Non-pigmented ciliary epithelial cell (primary cell): ENCODE data around the gene CRYBG1.
"Not testable (repeated sequence)": the region's sequence is repeated elsewhere in the genome, so short reads cannot be mapped to it uniquely, and the experiment has no call there.

Experiments used
- DNase-seq: peaks from one replicate; pipeline ENCODE4 v3.0.0-alpha.2; 2010; ENCODE audit warnings: low read depth

The CRYBG1 gene

GRCh38 chr6:106377061-106377540 is 16.6 kb downstream of the CRYBG1 start:
- no peak for DNase-seq

- no peak for DNase-seq
Measured at GRCh38 chr6:106379951-106380350, 19.4 kb downstream of the CRYBG1 start.

GRCh38 chr6:106380407-106380806 is 19.9 kb downstream of the CRYBG1 start:
- DNase-seq: no peak

- no peak for DNase-seq
Measured at GRCh38 chr6:106381223-106381622, 20.7 kb downstream of the CRYBG1 start.

- no peak for DNase-seq
Measured at GRCh38 chr6:106381881-106382280, 21.4 kb downstream of the CRYBG1 start.

GRCh38 chr6:106383573-106383972 is 23.1 kb downstream of the CRYBG1 start:
- DNase-seq: no peak

GRCh38 chr6:106385530-106385929 is 25.0 kb downstream of the CRYBG1 start:
- DNase-seq: no peak

DNA sequence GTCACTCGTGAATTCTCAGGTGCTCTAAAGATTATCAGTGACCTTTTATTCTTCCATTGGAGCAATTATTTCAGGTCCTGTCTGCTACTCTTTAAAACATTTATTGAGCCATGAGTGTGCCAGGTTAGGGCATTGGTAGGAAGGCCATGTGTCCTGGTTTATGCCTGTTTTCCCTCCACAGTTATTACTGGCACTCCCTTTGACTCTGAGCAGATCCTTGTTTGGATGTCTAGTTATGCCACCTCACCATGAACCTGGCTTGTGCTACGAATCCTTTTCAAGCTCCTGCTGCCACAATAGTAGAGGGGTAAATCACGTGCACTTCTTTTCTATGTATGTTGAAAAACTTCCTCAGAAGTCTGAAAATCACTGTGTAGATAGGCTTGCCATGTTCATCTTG is 27.4 kb downstream of the CRYBG1 start:
- DNase-seq: no peak

- no peak for DNase-seq
Measured at GRCh38 chr6:106390088-106390487, 29.6 kb downstream of the CRYBG1 start.

DNA sequence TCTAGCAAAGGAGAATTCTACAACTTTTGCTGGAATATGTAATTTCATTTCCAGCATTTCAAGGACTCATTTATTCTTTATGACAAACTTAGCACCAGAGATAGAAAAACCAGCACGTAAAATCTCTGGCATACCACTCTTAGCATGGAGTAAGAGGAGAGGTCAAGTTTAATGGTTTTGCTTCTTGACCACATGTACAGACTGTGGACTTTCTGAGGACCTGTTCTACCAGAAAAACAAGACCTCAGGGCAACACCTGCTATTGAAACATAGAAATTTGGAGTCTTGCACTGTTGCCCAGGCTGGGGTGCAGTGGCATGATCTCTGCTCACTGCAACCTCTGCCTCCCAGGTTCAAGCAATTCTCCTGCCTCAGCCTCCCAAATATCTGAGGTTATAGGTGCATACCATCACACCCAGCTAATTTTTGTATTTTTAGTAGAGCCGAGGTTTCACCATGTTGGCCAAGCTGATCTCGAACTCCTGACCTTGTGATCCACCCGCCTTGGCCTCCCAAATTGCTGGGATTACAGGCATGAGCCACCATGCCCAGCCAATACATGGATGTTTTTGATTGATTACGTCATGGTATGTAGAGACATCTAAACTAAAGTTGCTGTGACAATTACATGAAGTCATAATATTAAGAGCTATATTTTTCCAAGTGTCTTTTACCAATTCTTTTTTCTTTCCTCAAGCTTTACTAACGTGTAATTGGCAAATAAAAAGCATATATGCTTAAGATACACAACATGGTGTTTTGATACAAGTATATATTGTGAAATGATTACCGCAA is 36.1 kb downstream of the CRYBG1 start:
- no peak for DNase-seq

GRCh38 chr6:106397431-106397830 is 36.9 kb downstream of the CRYBG1 start:
- DNase-seq: no peak

DNA sequence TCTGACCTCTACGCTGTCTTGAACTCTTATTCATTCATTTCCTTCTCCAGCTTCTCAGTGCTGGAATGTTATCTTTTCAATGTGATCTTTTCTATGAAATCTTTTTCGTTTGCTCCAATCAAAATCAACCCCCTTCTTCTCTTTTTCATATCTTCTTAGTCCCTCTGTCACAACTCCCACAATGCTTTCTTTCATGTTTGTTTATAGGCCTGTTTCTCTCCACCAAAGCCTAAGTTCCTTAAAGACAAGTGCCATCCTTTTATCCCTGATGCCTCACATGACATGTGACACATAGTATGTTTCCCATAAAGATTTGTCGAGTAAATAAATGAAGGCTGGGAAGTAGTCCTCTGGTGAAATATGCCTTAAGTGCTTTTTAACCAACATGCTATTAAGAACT is 38.1 kb downstream of the CRYBG1 start:
- DNase-seq: no peak

DNA sequence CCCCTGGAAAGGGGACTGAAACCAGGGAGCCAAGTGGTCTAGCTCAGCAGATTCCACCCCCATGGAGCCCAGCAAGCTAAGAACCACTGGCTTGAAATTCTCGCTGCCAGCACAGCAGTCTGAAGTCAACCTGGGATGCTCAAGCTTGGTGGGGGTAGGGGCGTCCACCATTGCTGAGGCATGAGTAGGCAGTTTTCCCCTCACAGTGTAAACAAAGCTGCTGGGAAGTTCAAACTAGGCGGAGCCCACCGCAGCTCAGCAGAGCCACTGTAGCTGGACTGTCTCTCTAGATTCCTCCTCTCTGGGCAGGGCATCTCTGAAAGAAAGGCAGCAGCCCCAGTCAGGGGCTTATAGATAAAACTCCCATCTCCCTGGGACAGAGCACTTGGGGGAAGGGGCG is 44.5 kb downstream of the CRYBG1 start:
- DNase-seq: not testable (repeated sequence)

- DNase-seq: no peak
Measured at GRCh38 chr6:106411056-106411455, 50.5 kb downstream of the CRYBG1 start.

- DNase-seq: no peak
Measured at GRCh38 chr6:106411643-106412200, 51.2 kb downstream of the CRYBG1 start.

DNA sequence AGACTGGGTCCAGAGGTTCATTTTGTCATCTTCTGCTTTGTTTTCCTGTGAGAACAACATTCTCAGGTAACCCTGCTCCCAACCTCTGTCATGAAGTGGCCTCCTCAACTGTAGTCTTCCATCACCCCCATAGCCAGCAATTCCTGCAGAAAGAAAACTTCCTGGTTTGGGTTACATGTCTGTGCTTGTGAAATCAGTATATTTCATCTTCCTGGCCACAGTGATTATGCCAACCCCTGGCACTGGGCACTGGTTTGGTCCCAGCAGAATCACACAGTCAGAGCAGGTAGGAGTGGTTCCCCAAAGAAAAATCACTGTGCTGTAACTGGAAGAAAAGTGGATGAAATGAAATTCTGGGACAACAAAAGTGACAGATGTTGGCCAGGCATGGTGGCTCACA is 52.5 kb downstream of the CRYBG1 start:
- DNase-seq: no peak

GRCh38 chr6:106413722-106414121 is 53.2 kb downstream of the CRYBG1 start:
- DNase-seq: no peak

GRCh38 chr6:106415921-106416320 is 55.4 kb downstream of the CRYBG1 start:
- DNase-seq: no peak

DNA sequence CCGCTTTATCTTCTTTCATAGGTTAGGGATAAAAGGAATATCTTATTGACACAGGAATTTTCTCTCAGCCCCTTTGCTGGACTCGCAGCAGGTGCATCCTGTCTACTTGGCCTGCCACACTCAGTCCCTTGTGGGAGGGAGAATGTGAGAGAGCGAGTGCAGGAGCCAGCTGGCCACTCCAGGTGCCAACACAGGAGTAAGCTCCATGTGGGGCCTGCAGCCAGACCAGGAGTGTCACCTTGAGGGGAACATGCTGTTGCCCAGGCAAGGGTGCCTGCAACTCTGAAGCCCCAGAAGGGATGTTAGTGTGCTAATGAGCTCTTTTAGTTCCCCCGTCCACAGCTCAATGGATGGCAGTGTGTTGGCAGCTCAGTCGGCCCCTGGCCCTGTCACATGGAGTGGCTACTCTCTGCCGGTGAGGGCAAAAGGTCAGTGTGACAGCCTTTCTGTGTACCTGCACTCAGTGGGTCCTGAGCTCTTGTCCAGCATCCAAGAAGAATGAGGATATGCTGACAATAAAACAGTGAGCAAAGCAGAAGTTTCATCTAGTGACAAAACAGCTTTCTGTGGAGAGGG is 57.1 kb downstream of the CRYBG1 start:
- no peak for DNase-seq

DNA sequence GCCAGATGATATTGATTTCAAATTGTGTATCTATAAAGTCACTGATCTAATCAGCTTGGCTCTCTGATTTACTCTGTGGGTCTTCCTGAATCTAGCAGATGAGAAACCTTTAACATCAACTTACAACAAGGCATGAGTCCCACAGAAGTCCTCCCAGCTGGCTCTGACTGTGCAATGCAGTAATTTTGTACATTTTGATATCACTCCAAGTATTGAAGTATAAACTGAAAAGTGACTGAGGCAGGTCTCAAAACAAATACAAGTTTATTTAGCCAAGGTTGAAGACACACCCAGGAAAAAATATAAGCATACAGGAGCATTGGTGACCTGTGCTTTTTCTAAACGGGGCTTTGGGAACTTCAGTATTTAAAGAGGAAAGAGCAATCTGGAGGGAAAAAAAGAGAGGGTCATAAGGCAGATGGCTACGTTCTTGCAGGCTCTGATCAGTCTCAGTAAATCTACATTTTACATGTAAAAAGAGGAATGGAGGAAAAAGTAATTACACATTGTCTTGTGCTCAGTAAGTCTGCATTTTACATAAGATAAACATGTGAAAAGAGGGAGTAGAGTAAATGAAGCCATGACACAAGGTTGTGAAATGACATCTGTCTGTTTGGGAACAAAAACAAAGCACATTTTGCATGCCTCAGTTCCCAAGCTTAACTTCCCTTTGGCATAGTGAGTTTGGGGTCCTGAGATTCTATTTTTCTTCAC is 59.5 kb downstream of the CRYBG1 start:
- no peak for DNase-seq

DNA sequence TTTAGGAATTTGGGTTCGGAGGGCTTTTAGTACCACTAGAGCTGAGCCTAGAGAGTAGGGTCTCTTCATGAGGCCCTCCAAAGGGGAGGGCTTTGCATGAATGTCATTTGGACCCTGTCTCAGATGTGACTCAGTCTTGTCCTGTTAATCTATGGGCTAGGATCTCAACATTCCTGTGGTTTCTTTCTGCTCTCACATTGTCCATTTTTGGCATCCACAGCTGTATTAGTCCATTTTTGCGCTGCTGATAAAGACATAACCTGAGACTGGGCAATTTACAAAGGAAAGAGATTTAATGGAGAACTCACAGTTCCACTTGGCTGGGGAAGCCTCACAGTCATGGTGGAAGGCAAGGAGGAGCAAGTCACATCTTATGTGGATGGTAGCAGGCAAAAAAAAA is 61.0 kb downstream of the CRYBG1 start:
- no peak for DNase-seq

GRCh38 chr6:106422534-106422933 is 62.0 kb downstream of the CRYBG1 start:
- DNase-seq: no peak

DNA sequence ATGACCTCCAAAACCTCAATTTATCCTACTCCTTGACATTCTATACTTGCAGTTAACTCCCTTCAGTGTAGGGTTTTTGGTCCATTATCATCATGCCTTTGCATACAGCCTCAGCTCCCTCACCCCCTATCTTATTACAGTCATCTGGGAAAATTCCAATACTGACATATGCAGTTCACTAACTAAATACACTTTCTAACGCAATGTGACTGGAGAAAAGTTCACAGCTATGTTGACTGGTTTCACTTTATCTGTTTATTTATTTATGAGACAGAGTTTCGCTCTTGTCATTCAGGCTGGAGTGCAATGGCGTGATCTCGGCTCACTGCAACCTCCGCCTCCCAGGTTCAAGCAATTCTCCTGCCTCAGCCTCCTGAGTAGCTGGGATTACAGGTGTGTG is 64.9 kb downstream of the CRYBG1 start:
- DNase-seq: no peak
